Measurements from ENCODE around the gene DNAJB8. TPM values are rescaled to one million over a fixed set of nuclear protein-coding genes. Genes with fewer than 3 reads are reported as not detected.

Gene DNAJB8
- total RNA-seq, 1 experiment from 2014 or later, result not detected

DNA sequence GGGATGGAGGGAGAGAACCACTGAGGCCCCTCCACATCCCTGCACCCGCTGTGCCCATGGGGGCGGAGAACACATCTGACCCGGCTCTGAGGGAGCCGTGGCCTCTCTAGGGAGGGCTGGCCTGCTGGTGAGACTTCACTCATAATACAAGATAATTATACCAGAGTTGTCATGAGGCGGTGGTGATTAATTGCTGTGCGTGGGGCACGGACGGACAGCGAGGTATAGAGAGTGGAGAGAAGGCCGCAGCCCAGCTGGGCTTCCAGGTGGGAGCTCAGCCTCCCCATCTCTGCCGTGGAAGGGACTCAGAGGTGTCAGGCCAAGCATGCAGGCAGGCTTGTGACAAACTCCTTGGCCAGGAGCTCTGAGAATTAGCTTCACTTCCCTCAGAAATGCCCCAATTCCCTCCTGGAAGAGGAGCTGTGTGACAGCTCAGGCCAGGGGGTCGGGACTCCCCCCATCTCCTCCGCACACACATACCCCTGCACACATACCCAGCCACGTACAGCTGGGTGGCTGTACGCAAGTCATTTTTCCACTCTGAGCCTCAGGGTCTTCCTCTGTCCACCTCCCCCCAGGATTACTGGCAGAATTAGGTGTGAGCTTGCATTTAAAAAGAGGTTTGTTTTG, 32.3 kb upstream of the DNAJB8 start:
- H3K4me3 ChIP-seq, result no peak overlapping the region
- DNase-seq (ENCODE audit: low read depth in 1 of 2, low spot score in 2 of 2), result no peak
- H3K4me1 ChIP-seq (replicated peaks), result peaks cover 6% of the 10 kb centered on the region; the same call in 1 of the 2 replicates
- no peak overlapping the region for H3K27ac ChIP-seq
- H3K36me3 ChIP-seq, result peaks cover 37% of the 10 kb centered on the region
- no peaks in the 10 kb centered on the region for H3K9me3 ChIP-seq (replicated peaks)
- H3K27me3 ChIP-seq (replicated peaks), result no peaks in the 10 kb centered on the region

DNA sequence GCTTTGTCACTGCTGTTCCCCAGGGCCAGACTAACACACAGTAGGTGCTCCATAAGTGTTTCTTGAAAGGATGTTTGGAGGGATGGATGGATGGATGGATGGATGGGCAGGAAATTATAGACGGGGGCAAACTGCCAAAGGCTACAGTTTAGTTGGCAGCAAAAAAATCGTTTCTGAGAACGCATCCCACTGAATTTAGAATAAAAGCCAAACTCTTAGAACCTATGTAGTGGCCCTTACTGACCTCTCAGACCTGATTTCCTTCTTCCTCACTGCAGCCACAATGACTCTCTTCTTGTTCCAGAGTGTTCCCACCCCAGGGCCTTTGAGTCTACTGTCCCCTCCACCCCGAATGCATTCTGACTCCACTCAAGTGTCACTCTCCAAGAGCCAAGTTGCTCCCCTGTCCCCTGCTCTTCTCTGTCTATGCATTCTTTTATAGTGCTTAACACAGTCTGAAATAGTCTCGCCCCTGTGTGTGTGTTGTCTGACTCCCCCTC, 31.5 kb upstream of the DNAJB8 start:
- Histone ChIP-seq H3K9me3 (replicated peaks) (no peaks in the 10 kb centered on the region), H3K27me3 (replicated peaks) (no peaks in the 10 kb centered on the region), H3K36me3 (peaks cover 37% of the 10 kb centered on the region), H3K4me1 (replicated peaks) (peaks cover 6% of the 10 kb centered on the region; the same call in 1 of the 2 replicates), H3K27ac (no peak overlapping the region), H3K4me3 (peak overlapping the region; percentile 37)
- peak in 1 of 2 experiments; percentile 19 for DNase-seq (ENCODE audit: low read depth in 1 of 2, low spot score in 2 of 2)

DNA sequence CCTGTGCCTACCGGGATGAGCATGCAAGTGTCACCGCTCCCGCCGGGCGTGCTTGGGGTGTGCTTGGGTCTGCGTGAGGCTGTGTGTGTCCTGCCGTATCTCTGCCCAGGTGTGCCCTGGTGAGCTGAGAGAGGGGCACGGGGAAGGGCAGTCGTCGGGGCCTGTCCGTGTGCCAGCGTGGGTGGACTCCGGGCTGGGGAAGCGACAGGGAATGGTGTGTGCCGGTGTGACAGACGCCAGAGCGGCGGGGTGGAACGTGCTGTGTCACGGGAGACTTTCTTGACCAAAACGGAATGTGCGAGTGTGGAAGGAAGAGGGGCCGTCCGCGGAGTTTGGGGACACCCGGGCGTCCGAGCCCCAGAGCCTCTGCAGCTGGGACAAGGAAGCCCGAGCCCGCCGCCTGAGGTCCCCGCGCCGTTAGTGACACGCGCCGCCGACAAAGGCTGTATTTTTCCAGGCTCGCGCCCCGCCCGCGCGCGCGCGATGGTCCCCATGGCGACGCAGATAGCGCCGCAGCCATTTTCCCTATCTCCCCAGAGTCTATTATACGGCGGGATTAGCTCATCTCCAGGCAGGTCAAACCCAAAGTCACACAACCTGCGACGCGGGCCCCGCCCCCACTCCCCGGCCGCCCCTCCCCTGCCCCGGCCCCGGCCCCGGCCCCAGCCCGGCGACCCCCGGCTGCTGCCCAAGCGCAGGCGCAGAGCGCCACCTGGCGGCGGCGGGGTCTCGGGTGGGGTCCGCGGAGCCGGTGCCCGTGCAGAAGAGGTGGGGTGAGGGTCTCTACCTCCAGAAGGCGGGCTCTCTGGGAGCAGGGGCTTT, 30.8 kb upstream of the DNAJB8 start:
- peaks cover 6% of the 10 kb centered on the region; the same call in 1 of the 2 replicates for H3K4me1 ChIP-seq (replicated peaks)
- peak overlapping the region; percentile 37 for H3K4me3 ChIP-seq
- peaks cover 35% of the 10 kb centered on the region for H3K36me3 ChIP-seq
- H3K9me3 ChIP-seq (replicated peaks), result no peaks in the 10 kb centered on the region
- H3K27me3 ChIP-seq (replicated peaks), result no peaks in the 10 kb centered on the region
- H3K27ac ChIP-seq, result no peak overlapping the region
- peak; percentile 39 to 61 for DNase-seq (ENCODE audit: low read depth in 1 of 2, low spot score in 2 of 2)

GRCh38 chr3:128496602-128497304, 30.1 kb upstream of the DNAJB8 start:
- H3K27me3 ChIP-seq (replicated peaks), result no peaks in the 10 kb centered on the region
- DNase-seq (ENCODE audit: low read depth in 1 of 2, low spot score in 2 of 2), result no peak
- H3K36me3 ChIP-seq, result peaks cover 39% of the 10 kb centered on the region
- H3K4me1 ChIP-seq (replicated peaks), result peaks cover 6% of the 10 kb centered on the region; the same call in 1 of the 2 replicates
- H3K9me3 ChIP-seq (replicated peaks), result no peaks in the 10 kb centered on the region
- no peak overlapping the region for H3K4me3 ChIP-seq
- H3K27ac ChIP-seq, result no peak overlapping the region

DNA sequence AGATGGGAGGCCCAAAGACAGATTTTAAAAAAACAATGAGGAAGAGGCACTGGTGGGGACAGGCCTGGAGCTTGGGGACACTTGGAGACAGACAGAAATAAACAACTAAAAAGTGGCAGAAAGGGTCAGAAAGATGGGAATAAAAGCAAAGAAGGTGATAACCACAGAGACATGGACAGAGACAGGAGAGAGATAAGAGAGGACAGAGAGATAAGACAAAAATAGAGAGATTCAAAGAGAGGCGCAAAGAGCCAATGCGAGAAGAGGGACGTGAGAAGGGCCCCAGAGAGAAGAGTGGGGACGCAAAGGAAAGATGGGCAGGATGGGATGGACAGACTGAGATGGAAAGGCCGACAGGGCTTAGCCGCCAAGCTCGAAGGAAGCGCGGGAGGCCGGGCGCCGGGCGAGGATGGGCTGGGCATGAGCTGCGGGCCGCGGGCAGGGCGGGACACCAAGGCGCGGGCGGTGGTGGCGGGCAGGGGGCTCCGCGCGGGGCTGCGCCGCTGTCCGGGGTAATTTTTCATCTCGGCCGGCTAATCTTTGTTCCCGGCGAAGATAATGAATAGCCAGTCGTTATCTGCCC, 29.4 kb upstream of the DNAJB8 start:
- Histone ChIP-seq H3K9me3 (replicated peaks) (no peaks in the 10 kb centered on the region), H3K4me3 (no peak overlapping the region), H3K27me3 (replicated peaks) (no peaks in the 10 kb centered on the region), H3K36me3 (peaks cover 44% of the 10 kb centered on the region), H3K27ac (no peak overlapping the region), H3K4me1 (replicated peaks) (peaks cover 6% of the 10 kb centered on the region; the same call in 1 of the 2 replicates)
- no peak for DNase-seq (ENCODE audit: low read depth in 1 of 2, low spot score in 2 of 2)

DNA sequence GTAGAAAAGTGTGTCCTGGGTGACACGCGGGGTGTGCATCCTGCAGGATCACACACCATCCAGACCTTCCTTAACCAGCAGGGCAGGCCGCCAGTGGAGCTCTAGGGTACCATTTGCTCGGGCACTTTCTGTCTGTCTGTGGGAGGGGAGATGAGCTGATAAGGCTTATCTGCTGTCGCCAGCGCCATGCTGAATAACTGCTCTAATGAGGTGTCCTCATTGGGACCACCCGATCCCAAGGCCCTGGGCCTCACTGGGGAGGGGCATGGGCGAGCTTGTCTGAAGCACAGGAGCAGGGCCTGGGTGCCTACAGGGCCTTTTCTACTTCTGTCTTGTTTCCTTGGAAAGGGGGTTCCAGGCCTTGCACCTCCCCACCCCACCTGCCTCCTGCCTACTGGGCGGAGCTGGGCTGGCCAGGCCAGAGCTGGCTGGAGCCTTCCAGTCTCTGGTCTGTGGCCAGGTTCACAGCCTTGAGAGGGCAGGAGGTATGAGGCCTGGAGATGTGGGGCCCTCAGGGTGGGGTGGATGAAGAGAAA, 28.8 kb upstream of the DNAJB8 start:
- H3K27ac ChIP-seq, result no peak overlapping the region
- H3K4me3 ChIP-seq, result no peak overlapping the region
- DNase-seq (ENCODE audit: low read depth in 1 of 2, low spot score in 2 of 2), result no peak
- H3K4me1 ChIP-seq (replicated peaks), result peaks cover 8% of the 10 kb centered on the region
- no peaks in the 10 kb centered on the region for H3K27me3 ChIP-seq (replicated peaks)
- no peaks in the 10 kb centered on the region for H3K9me3 ChIP-seq (replicated peaks)
- peaks cover 48% of the 10 kb centered on the region for H3K36me3 ChIP-seq

DNA sequence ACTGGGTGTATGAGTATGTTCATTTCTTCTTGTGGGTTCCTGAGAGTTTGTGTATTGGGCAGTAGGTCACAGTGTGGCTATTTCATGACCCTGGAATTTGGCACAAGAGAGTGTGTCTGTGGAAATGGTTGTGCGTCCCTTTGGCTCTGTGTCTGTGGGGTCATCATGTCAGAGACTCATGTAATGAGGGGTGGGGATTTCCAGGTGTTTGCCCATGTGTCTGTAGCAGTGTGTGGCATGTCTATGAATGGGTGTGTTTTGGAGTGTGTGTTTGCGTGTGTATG, 27.6 kb upstream of the DNAJB8 start:
- H3K27me3 ChIP-seq (replicated peaks), result no peaks in the 10 kb centered on the region
- DNase-seq (ENCODE audit: low read depth in 1 of 2, low spot score in 2 of 2), result no peak
- peaks cover under 1% of the 10 kb centered on the region for H3K9me3 ChIP-seq (replicated peaks)
- peaks cover 15% of the 10 kb centered on the region for H3K4me1 ChIP-seq (replicated peaks)
- peaks cover 41% of the 10 kb centered on the region for H3K36me3 ChIP-seq
- no peak overlapping the region for H3K4me3 ChIP-seq
- no peak overlapping the region for H3K27ac ChIP-seq

- DNase-seq (ENCODE audit: low read depth in 1 of 2, low spot score in 2 of 2), result no peak
- Histone ChIP-seq H3K27me3 (replicated peaks) (no peaks in the 10 kb centered on the region), H3K4me1 (replicated peaks) (peaks cover 21% of the 10 kb centered on the region), H3K9me3 (replicated peaks) (peaks cover 2% of the 10 kb centered on the region), H3K4me3 (no peak overlapping the region), H3K36me3 (peaks cover 35% of the 10 kb centered on the region), H3K27ac (no peak overlapping the region)
Measured at GRCh38 chr3:128493570-128494366, 27.1 kb upstream of the DNAJB8 start.

- H3K9me3 ChIP-seq (replicated peaks), result peaks cover 2% of the 10 kb centered on the region
- H3K4me3 ChIP-seq, result no peak within 1 kb of the TSS
- H3K4me1 ChIP-seq (replicated peaks), result peaks cover 29% of the 10 kb centered on the region
- H3K36me3 ChIP-seq, result peaks cover 29% of the 10 kb centered on the region
- no peaks in the 10 kb centered on the region for H3K27me3 ChIP-seq (replicated peaks)
- no peak for DNase-seq (ENCODE audit: low read depth in 1 of 2, low spot score in 2 of 2)
- no peak within 1 kb of the TSS for H3K27ac ChIP-seq
Measured at GRCh38 chr3:128492671-128493569, 26.2 kb upstream of the DNAJB8 start, which contains the start of gene GATA2. Gene GATA2 (minus strand): TSS chr3:128493201. CDS start chr3:128487031, 6,170 bp downstream.

GRCh38 chr3:128491941-128492670, 25.4 kb upstream of the DNAJB8 start:
- Histone ChIP-seq H3K27me3 (replicated peaks) (no peaks in the 10 kb centered on the region), H3K4me3 (no peak overlapping the region), H3K9me3 (replicated peaks) (peaks cover 2% of the 10 kb centered on the region)

GRCh38 chr3:128491691-128491940, 24.9 kb upstream of the DNAJB8 start:
- DNase-seq (ENCODE audit: low read depth in 1 of 2, low spot score in 2 of 2), result no peak
- H3K36me3 ChIP-seq, result peaks cover 27% of the 10 kb centered on the region
- H3K27me3 ChIP-seq (replicated peaks), result no peaks in the 10 kb centered on the region
- H3K4me1 ChIP-seq (replicated peaks), result peaks cover 27% of the 10 kb centered on the region
- H3K9me3 ChIP-seq (replicated peaks), result peaks cover 2% of the 10 kb centered on the region
- no peak overlapping the region for H3K4me3 ChIP-seq
- H3K27ac ChIP-seq, result no peak overlapping the region

More at GRCh38 chr3:128491941-128492670, 25.4 kb upstream of the DNAJB8 start:
- Histone ChIP-seq H3K27ac (no peak overlapping the region), H3K4me1 (replicated peaks) (peaks cover 26% of the 10 kb centered on the region), H3K36me3 (peaks cover 27% of the 10 kb centered on the region)
- DNase-seq (ENCODE audit: low read depth in 1 of 2, low spot score in 2 of 2), result no peak

Measured in SJSA1 (cell line).